Smooth muscle cell (in vitro differentiated cells): ENCODE data around the gene SRGAP3. TPM values are rescaled to one million over a fixed set of nuclear protein-coding genes. Genes with fewer than 3 reads are reported as not detected.

ENCODE experiments used
- DNase-seq: peaks from one replicate; lab custom pipeline; 2025; ENCODE audit not compliant: unreplicated experiment; lab: John Stamatoyannopoulos, UW
- H2AFZ ChIP-seq: fragments of 200-600 bp; sonication (generic); 2 replicates; pipeline ENCODE4 v1.6.0; 2016; ENCODE audit warnings: antibody characterized with exemption, low read depth, mild to moderate bottlenecking
- H3F3A ChIP-seq: fragments of 200-600 bp; sonication (generic); 2 replicates; pipeline ENCODE4 v1.6.0; 2017; ENCODE audit warnings: antibody characterized with exemption, low read depth
- H3K27ac ChIP-seq: fragments of 200-600 bp; sonication (generic); 2 replicates; pipeline ENCODE4 v1.5.1; 2016; ENCODE audit warnings: low read depth, mild to moderate bottlenecking
- H3K27me3 ChIP-seq: fragments of 200-600 bp; sonication (generic); 2 replicates; pipeline ENCODE4 v1.6.1; 2016; ENCODE audit warnings: low read depth, mild to moderate bottlenecking
- H3K36me3 ChIP-seq: fragments of 200-600 bp; sonication (generic); 2 replicates; pipeline ENCODE4 v1.5.1; 2016; ENCODE audit warnings: low read depth
- H3K4me1 ChIP-seq: fragments of 200-600 bp; sonication (generic); 2 replicates; pipeline ENCODE4 v1.5.1; 2016; ENCODE audit warnings: low read depth
- H3K4me2 ChIP-seq: fragments of 200-600 bp; sonication (generic); 2 replicates; pipeline ENCODE4 v1.6.0; 2016; ENCODE audit warnings: mild to moderate bottlenecking
- H3K4me3 ChIP-seq: fragments of 200-600 bp; sonication (generic); 2 replicates; pipeline ENCODE4 v1.5.1; 2016; ENCODE audit warnings: mild to moderate bottlenecking
- H3K79me2 ChIP-seq: fragments of 200-600 bp; sonication (generic); 2 replicates; pipeline ENCODE4 v1.6.0; 2016; ENCODE audit warnings: low read depth, mild to moderate bottlenecking
- H3K9ac ChIP-seq: fragments of 200-600 bp; sonication (generic); 2 replicates; pipeline ENCODE4 v1.6.0; 2016; ENCODE audit warnings: low read depth
- H3K9me3 ChIP-seq: fragments of 200-600 bp; sonication (generic); replicated peaks from 2 replicates; pipeline ENCODE4 v1.5.1; 2016; ENCODE audit warnings: low read depth
- H4K20me1 ChIP-seq: fragments of 200-600 bp; sonication (generic); 2 replicates; pipeline ENCODE4 v1.6.0; 2016; ENCODE audit warnings: low read depth
- CTCF ChIP-seq: fragments of 200-600 bp; sonication (generic); IDR thresholded peaks from 2 replicates; pipeline ENCODE4 v1.5.1; 2017; ENCODE audit warnings: borderline replicate concordance, mild to moderate bottlenecking, antibody characterized with exemption; ENCODE audit not compliant: insufficient read depth, poor library complexity, severe bottlenecking
- WGBS: methylation state at CpG from one replicate; pipeline ENCODE4 v1.1.7; 2016; ENCODE audit warnings: low lambda C conversion rate; 5-methylcytosine and 5-hydroxymethylcytosine counted together
- polyA plus RNA-seq: library from polyadenylated mRNA; unstranded; fragments of >200 nt; fragmentation: Nextera tagmentation; extraction: Ambion mirVana; gene quantifications from 2 replicates; pipeline ENCODE4 v1.2.1, GENCODE V29; 2016
- total RNA-seq: library from RNA; depleted of rRNA; stranded (reverse); fragments of >200 nt; gene quantifications from 2 replicates; pipeline ENCODE4 v1.2.3, GENCODE V29; 2014

The SRGAP3 gene
- total and polyA plus RNA-seq, 2 experiments from 2014 or later: 1.5 to 3.1 TPM

GRCh38 chr3:9276761-9277370, 27.4 kb upstream of the SRGAP3 start:
- WGBS: 56% methylated on average over 6 of the region's 6 CpGs
- H3K4me2 ChIP-seq: no peak overlapping the region
- no peak overlapping the region for H2AFZ ChIP-seq
- no peaks in the 10 kb centered on the region for H3K27me3 ChIP-seq
- H3K27ac ChIP-seq: no peak overlapping the region
- no peaks in the 10 kb centered on the region for H3K36me3 ChIP-seq
- DNase-seq: no peak
- H3K4me3 ChIP-seq: no peak overlapping the region
- H3F3A ChIP-seq: no peaks in the 10 kb centered on the region
- H4K20me1 ChIP-seq: no peaks in the 10 kb centered on the region
- no peaks in the 10 kb centered on the region for H3K79me2 ChIP-seq
- H3K9ac ChIP-seq: no peak overlapping the region
- TF ChIP-seq CTCF: no peak
- peaks cover 13% of the 10 kb centered on the region for H3K4me1 ChIP-seq
- H3K9me3 ChIP-seq: no peaks in the 10 kb centered on the region

- Histone ChIP-seq H3K9ac (no peak overlapping the region), H3K4me1 (no peaks in the 10 kb centered on the region), H3K9me3 (no peaks in the 10 kb centered on the region), H4K20me1 (no peaks in the 10 kb centered on the region), H2AFZ (no peak overlapping the region), H3K27me3 (no peaks in the 10 kb centered on the region), H3K36me3 (no peaks in the 10 kb centered on the region), H3F3A (no peaks in the 10 kb centered on the region), H3K4me2 (no peak overlapping the region), H3K79me2 (no peaks in the 10 kb centered on the region), H3K27ac (no peak overlapping the region), H3K4me3 (no peak overlapping the region)
- DNase-seq: no peak
- no peak for TF ChIP-seq CTCF
- WGBS: 83% methylated on average over 6 of the region's 6 CpGs
Observed at GRCh38 chr3:9271903-9272302, 22.5 kb upstream of the SRGAP3 start.

GRCh38 chr3:9270704-9271103, 21.3 kb upstream of the SRGAP3 start:
- no peak overlapping the region for H3K4me2 ChIP-seq
- no peaks in the 10 kb centered on the region for H3K4me1 ChIP-seq
- H4K20me1 ChIP-seq: no peaks in the 10 kb centered on the region
- 81% methylated on average over 4 of the region's 4 CpGs for WGBS
- H3K36me3 ChIP-seq: no peaks in the 10 kb centered on the region
- no peak for DNase-seq
- H3K9ac ChIP-seq: no peak overlapping the region
- no peaks in the 10 kb centered on the region for H3F3A ChIP-seq
- TF ChIP-seq CTCF: no peak
- H3K4me3 ChIP-seq: no peak overlapping the region
- H3K9me3 ChIP-seq: no peaks in the 10 kb centered on the region
- H3K27me3 ChIP-seq: no peaks in the 10 kb centered on the region
- H3K79me2 ChIP-seq: no peaks in the 10 kb centered on the region
- H2AFZ ChIP-seq: no peak overlapping the region
- H3K27ac ChIP-seq: no peak overlapping the region

GRCh38 chr3:9266716-9267115, 17.3 kb upstream of the SRGAP3 start:
- Histone ChIP-seq H3F3A (no peaks in the 10 kb centered on the region), H3K9ac (no peak overlapping the region), H3K4me2 (no peak overlapping the region), H3K9me3 (no peaks in the 10 kb centered on the region), H3K27me3 (no peaks in the 10 kb centered on the region), H4K20me1 (no peaks in the 10 kb centered on the region), H3K27ac (no peak overlapping the region), H3K4me1 (no peaks in the 10 kb centered on the region), H2AFZ (no peak overlapping the region), H3K4me3 (no peak overlapping the region), H3K79me2 (no peaks in the 10 kb centered on the region), H3K36me3 (no peaks in the 10 kb centered on the region)
- TF ChIP-seq CTCF: no peak
- DNase-seq: no peak
- 84% methylated on average over 3 of the region's 3 CpGs for WGBS
